Measurements from ENCODE around the gene AJM1. TPM values are rescaled to one million over a fixed set of nuclear protein-coding genes. Genes with fewer than 3 reads are reported as not detected.

AJM1 gene
- total RNA-seq, 1 experiment from 2014 or later, result 7.1 TPM

DNA sequence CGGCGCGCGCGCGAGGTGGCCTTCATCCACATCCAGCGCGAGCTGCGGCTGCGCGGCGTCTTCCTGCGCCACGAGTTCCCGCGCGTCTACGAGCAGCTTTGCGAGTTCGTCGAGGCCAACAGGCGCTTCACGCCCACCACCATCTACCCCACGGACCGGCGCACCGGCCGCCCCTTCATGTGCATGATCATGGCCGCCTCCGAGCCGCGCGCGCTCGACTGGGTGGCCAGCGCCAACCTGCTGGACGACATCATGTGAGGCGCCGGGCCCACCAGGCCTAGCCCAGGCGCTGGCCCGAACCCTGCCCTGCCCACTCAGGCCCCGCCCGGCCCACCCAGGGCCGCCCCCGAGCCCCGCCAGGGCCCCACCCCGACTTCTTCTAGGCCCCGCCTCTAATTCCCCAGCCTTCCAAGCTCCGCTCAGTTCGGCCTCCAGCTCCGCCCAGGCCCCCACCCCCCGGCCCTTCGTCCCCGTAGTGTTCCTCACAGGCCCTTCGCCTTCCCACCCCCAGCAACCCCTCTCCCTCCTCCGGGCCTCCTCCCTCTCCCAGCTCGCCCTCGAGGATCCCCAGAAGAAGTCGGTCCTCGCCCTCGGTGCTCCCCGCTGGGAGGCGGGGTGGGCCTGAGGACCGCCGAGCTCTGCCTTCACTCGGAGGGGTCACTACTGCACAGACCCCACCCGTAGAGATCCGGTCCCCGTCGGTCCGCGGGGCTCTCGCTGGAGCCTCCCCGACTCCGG, 5.0 kb downstream of the AJM1 start:
- peaks cover 0 to 14% of the 10 kb centered on the region in 2 experiments; a peak in 1 of 4 replicates for H3K36me3 ChIP-seq (ENCODE audit: control insufficient read depth in 1 of 2, insufficient read depth in 2 of 2, low read length in 2 of 2)
- H3K4me2 ChIP-seq (ENCODE audit: low read length), result peak overlapping the region; percentile 98
- CTCF ChIA-PET, result interaction anchor here (1.0 to 2.2 kb wide), 4 partner anchors 39 to 188 kb away, joined by 3 to 9 read pairs (median 4); partner anchors contain the start of gene TRAF2
- RAD21 ChIA-PET (ENCODE audit: low non-redundant PET in 1 of 2, low total read pairs in 2 of 2, uncharacterized antibody in 2 of 2, unreplicated experiment in 2 of 2), result interaction anchor here in 1 of 2 experiments (0.6 to 1.0 kb wide), 2 partner anchors 154 to 188 kb away, joined by 3 read pairs; no protein-coding TSS in a partner anchor
- DNase-seq (ENCODE audit: low read depth, low spot score) (peak; percentile 63), ATAC-seq (peak; percentile 49)
- intact Hi-C loops (cut with micrococcal nuclease), result loop anchor here (5.0 to 10.0 kb wide), 2 partner anchors 98 to 180 kb away; partner anchors contain the start of genes ABCA2, C8G and FBXW5
- H3K27me3 ChIP-seq (ENCODE audit: insufficient read depth, low read length), result no peaks in the 10 kb centered on the region
- H3K9me3 ChIP-seq (ENCODE audit: control insufficient read depth in 1 of 2, insufficient read depth in 1 of 2, low read depth in 1 of 2, low read length in 2 of 2), result no peaks in the 10 kb centered on the region
- POLR2A ChIA-PET, result interaction anchor here (0.6 to 0.9 kb wide), 2 partner anchors 19 to 25 kb away, joined by 3 to 4 read pairs; partner anchors contain the start of gene EDF1
- H3K4me1 ChIP-seq (ENCODE audit: control insufficient read depth in 1 of 2, insufficient read depth in 2 of 2, low read length in 2 of 2), result peaks cover 11 to 29% of the 10 kb centered on the region in 2 experiments
- H3K9me2 ChIP-seq (ENCODE audit: insufficient read depth), result no peaks in the 10 kb centered on the region
- H3K27ac ChIP-seq (ENCODE audit: low read depth, low read length), result peak overlapping the region; percentile 88
- no peaks in the 10 kb centered on the region for H4K20me1 ChIP-seq (ENCODE audit: insufficient read depth)
- BruUV-seq (replicated peaks), result no TSS peak
- H3K9ac ChIP-seq (ENCODE audit: low read length), result peak overlapping the region; percentile 96
- H3K4me3 ChIP-seq (replicated peaks in 1 of 2; ENCODE audit: low read depth in 1 of 2, low read length in 2 of 2), result peak overlapping the region; percentile 85 to 99
- peaks cover 16% of the 10 kb centered on the region; the same call in 1 of the 2 replicates for H3K79me2 ChIP-seq (ENCODE audit: insufficient read depth, low read length)
- H2AFZ ChIP-seq (ENCODE audit: low read depth, low read length, poor library complexity, severe bottlenecking), result no peak overlapping the region
- no peak for TF ChIP-seq ZNF274 (IDR thresholded peaks at IDR 0.05; ENCODE audit: low read depth, low read length)
- TF ChIP-seq, protein P1, sequence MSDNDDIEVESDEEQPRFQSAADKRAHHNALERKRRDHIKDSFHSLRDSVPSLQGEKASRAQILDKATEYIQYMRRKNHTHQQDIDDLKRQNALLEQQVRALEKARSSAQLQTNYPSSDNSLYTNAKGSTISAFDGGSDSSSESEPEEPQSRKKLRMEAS (IDR thresholded peaks at IDR 0.05), result no peak
- no peak for TF ChIP-seq POLR2AphosphoS5 (IDR thresholded peaks at IDR 0.05; ENCODE audit: low read depth, low read length)
- TF ChIP-seq ZFX (IDR thresholded peaks at IDR 0.05), result no peak
- no peak for TF ChIP-seq SIN3A (IDR thresholded peaks at IDR 0.05; ENCODE audit: low read depth)
- TF ChIP-seq CEBPB (IDR thresholded peaks at IDR 0.05; ENCODE audit: low read depth), result no peak
- no peak for TF ChIP-seq SP1 (IDR thresholded peaks at IDR 0.05; ENCODE audit: low read depth)
- no peak for TF ChIP-seq EGR1 (IDR thresholded peaks at IDR 0.05; ENCODE audit: low read depth)
- no peak for TF ChIP-seq TCF7L2 (IDR thresholded peaks at IDR 0.05; ENCODE audit: borderline replicate concordance, extremely low read depth, insufficient read depth, insufficient read length)
- TF ChIP-seq CBX3 (IDR thresholded peaks at IDR 0.05; ENCODE audit: low read depth), result no peak
- TF ChIP-seq EZH2 (IDR thresholded peaks at IDR 0.05), result no peak
- no peak for TF ChIP-seq EZH2phosphoT487 (IDR thresholded peaks at IDR 0.05; ENCODE audit: borderline replicate concordance)
- TF ChIP-seq, protein P2, sequence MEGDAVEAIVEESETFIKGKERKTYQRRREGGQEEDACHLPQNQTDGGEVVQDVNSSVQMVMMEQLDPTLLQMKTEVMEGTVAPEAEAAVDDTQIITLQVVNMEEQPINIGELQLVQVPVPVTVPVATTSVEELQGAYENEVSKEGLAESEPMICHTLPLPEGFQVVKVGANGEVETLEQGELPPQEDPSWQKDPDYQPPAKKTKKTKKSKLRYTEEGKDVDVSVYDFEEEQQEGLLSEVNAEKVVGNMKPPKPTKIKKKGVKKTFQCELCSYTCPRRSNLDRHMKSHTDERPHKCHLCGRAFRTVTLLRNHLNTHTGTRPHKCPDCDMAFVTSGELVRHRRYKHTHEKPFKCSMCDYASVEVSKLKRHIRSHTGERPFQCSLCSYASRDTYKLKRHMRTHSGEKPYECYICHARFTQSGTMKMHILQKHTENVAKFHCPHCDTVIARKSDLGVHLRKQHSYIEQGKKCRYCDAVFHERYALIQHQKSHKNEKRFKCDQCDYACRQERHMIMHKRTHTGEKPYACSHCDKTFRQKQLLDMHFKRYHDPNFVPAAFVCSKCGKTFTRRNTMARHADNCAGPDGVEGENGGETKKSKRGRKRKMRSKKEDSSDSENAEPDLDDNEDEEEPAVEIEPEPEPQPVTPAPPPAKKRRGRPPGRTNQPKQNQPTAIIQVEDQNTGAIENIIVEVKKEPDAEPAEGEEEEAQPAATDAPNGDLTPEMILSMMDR (IDR thresholded peaks at IDR 0.05 in 2 of 3, conservative IDR thresholded peaks at IDR 0.05 in 1 of 3; ENCODE audit: borderline replicate concordance in 1 of 3, insufficient read depth in 1 of 3, low read depth in 2 of 3, low read length in 2 of 3), result no peak
- TF ChIP-seq, protein P3, sequence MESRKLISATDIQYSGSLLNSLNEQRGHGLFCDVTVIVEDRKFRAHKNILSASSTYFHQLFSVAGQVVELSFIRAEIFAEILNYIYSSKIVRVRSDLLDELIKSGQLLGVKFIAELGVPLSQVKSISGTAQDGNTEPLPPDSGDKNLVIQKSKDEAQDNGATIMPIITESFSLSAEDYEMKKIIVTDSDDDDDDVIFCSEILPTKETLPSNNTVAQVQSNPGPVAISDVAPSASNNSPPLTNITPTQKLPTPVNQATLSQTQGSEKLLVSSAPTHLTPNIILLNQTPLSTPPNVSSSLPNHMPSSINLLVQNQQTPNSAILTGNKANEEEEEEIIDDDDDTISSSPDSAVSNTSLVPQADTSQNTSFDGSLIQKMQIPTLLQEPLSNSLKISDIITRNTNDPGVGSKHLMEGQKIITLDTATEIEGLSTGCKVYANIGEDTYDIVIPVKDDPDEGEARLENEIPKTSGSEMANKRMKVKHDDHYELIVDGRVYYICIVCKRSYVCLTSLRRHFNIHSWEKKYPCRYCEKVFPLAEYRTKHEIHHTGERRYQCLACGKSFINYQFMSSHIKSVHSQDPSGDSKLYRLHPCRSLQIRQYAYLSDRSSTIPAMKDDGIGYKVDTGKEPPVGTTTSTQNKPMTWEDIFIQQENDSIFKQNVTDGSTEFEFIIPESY (IDR thresholded peaks at IDR 0.05; ENCODE audit: extremely low read depth, insufficient replicate concordance, low read length), result no peak
- no peak for TF ChIP-seq YY1 (IDR thresholded peaks at IDR 0.05; ENCODE audit: extremely low read depth, insufficient replicate concordance, low read depth, low read length)
- no peak for TF ChIP-seq ATF3 (IDR thresholded peaks at IDR 0.05)
- TF ChIP-seq SRF (IDR thresholded peaks at IDR 0.05; ENCODE audit: low read depth), result no peak
- no peak for TF ChIP-seq FOSL1 (IDR thresholded peaks at IDR 0.05; ENCODE audit: low read depth)
